Activated CD4-positive, alpha-beta T cell treated with anti-CD3 and anti-CD28 coated beads, Interleukin-2, amount 10 ng/mL, durations not matched to agents 24 days and 14 days (primary cell): ENCODE results near the gene LASP1. TPM values are rescaled to one million over a fixed set of nuclear protein-coding genes. Genes with fewer than 3 reads are reported as not detected.

Experiments
- DNase-seq: peaks from one replicate; pipeline ENCODE4 v3.0.0; 2022
- H3K27ac Mint-ChIP-seq: one replicate; pipeline ENCODE4 v1.8.0; 2022; ENCODE audit warnings: mild to moderate bottlenecking, mixed read lengths
- H3K27me3 Mint-ChIP-seq: one replicate; pipeline ENCODE4 v1.8.0; 2022; ENCODE audit warnings: mixed read lengths
- H3K36me3 Mint-ChIP-seq: one replicate; pipeline ENCODE4 v1.8.0; 2022; ENCODE audit warnings: low read depth, mild to moderate bottlenecking, mixed read lengths
- H3K4me1 Mint-ChIP-seq: one replicate; pipeline ENCODE4 v1.8.0; 2021; ENCODE audit warnings: mixed read lengths
- H3K4me3 Mint-ChIP-seq: one replicate; pipeline ENCODE4 v1.8.0; 2022; ENCODE audit warnings: mild to moderate bottlenecking, moderate library complexity, mixed read lengths
- H3K9me3 Mint-ChIP-seq: one replicate; pipeline ENCODE4 v1.8.0; 2021; ENCODE audit warnings: mixed read lengths
- intact Hi-C: fragments of 100-400 bp; cut with micrococcal nuclease; formaldehyde crosslinking; loops from one replicate; pipeline ENCODE4 v1.15.1; 2023
- total RNA-seq: library from RNA; stranded (reverse); gene quantifications from 2 replicates; pipeline ENCODE4 v1.2.3, GENCODE V29; 2022

Gene LASP1
- total RNA-seq, 1 donor from 2014 or later: 130 TPM

GRCh38 chr17:38914741-38915638 lies 45.1 kb downstream of the LASP1 start:
- H3K27me3 Mint-ChIP-seq: no peaks in the 10 kb centered on the region
- H3K27ac Mint-ChIP-seq: peak overlapping the region; percentile 34
- H3K4me3 Mint-ChIP-seq: no peak overlapping the region
- peaks cover 8% of the 10 kb centered on the region for H3K4me1 Mint-ChIP-seq
- intact Hi-C loops: no loop called here
- H3K36me3 Mint-ChIP-seq: peaks cover 40% of the 10 kb centered on the region
- no peaks in the 10 kb centered on the region for H3K9me3 Mint-ChIP-seq
- no peak for DNase-seq

GRCh38 chr17:38915639-38915995 lies 45.8 kb downstream of the LASP1 start:
- peaks cover 43% of the 10 kb centered on the region for H3K36me3 Mint-ChIP-seq
- no peaks in the 10 kb centered on the region for H3K9me3 Mint-ChIP-seq
- intact Hi-C loops: no loop called here
- no peak for DNase-seq
- H3K27me3 Mint-ChIP-seq: no peaks in the 10 kb centered on the region
- no peak overlapping the region for H3K27ac Mint-ChIP-seq
- peaks cover 8% of the 10 kb centered on the region for H3K4me1 Mint-ChIP-seq
- H3K4me3 Mint-ChIP-seq: no peak overlapping the region

GRCh38 chr17:38916771-38917170 lies 46.9 kb downstream of the LASP1 start:
- H3K27me3 Mint-ChIP-seq: no peaks in the 10 kb centered on the region

GRCh38 chr17:38917259-38917658 lies 47.4 kb downstream of the LASP1 start:
- no peaks in the 10 kb centered on the region for H3K27me3 Mint-ChIP-seq
- intact Hi-C loops: no loop called here
- no peak for DNase-seq
- H3K27ac Mint-ChIP-seq: peak overlapping the region; percentile 9
- peaks cover 42% of the 10 kb centered on the region for H3K36me3 Mint-ChIP-seq
- no peak overlapping the region for H3K4me3 Mint-ChIP-seq
- H3K9me3 Mint-ChIP-seq: no peaks in the 10 kb centered on the region
- H3K4me1 Mint-ChIP-seq: peaks cover 11% of the 10 kb centered on the region

More at GRCh38 chr17:38916771-38917170, 46.9 kb downstream of the LASP1 start:
- Mint-ChIP-seq H3K36me3 (peaks cover 42% of the 10 kb centered on the region), H3K9me3 (no peaks in the 10 kb centered on the region), H3K4me1 (peaks cover 11% of the 10 kb centered on the region), H3K4me3 (no peak overlapping the region), H3K27ac (peak overlapping the region; percentile 9)
- no peak for DNase-seq
- intact Hi-C loops: no loop called here

- intact Hi-C loops: no loop called here
- Mint-ChIP-seq H3K9me3 (no peaks in the 10 kb centered on the region), H3K27ac (no peak overlapping the region), H3K4me3 (no peak overlapping the region), H3K27me3 (no peaks in the 10 kb centered on the region), H3K36me3 (peaks cover 38% of the 10 kb centered on the region), H3K4me1 (peaks cover 11% of the 10 kb centered on the region)
- no peak for DNase-seq
Observed at GRCh38 chr17:38918129-38918913, 48.5 kb downstream of the LASP1 start.

GRCh38 chr17:38918916-38919315 lies 49.1 kb downstream of the LASP1 start:
- no peak overlapping the region for H3K27ac Mint-ChIP-seq
- intact Hi-C loops: no loop called here

GRCh38 chr17:38919316-38920078 lies 49.6 kb downstream of the LASP1 start:
- no peak for DNase-seq
- peak overlapping the region; percentile 39 for H3K27ac Mint-ChIP-seq
- no peak overlapping the region for H3K4me3 Mint-ChIP-seq
- peaks cover 32% of the 10 kb centered on the region for H3K36me3 Mint-ChIP-seq
- no peaks in the 10 kb centered on the region for H3K27me3 Mint-ChIP-seq
- intact Hi-C loops: no loop called here
- H3K4me1 Mint-ChIP-seq: peaks cover 11% of the 10 kb centered on the region
- H3K9me3 Mint-ChIP-seq: no peaks in the 10 kb centered on the region

More at GRCh38 chr17:38918916-38919315, 49.1 kb downstream of the LASP1 start:
- Mint-ChIP-seq H3K27me3 (no peaks in the 10 kb centered on the region), H3K4me3 (no peak overlapping the region), H3K36me3 (peaks cover 37% of the 10 kb centered on the region), H3K9me3 (no peaks in the 10 kb centered on the region), H3K4me1 (peaks cover 11% of the 10 kb centered on the region)
- DNase-seq: no peak

GRCh38 chr17:38920374-38921291 lies 50.8 kb downstream of the LASP1 start:
- no peak for DNase-seq
- Mint-ChIP-seq H3K36me3 (peaks cover 31% of the 10 kb centered on the region), H3K4me1 (peaks cover 21% of the 10 kb centered on the region), H3K27ac (peak overlapping the region; percentile 39), H3K9me3 (no peaks in the 10 kb centered on the region), H3K4me3 (no peak overlapping the region), H3K27me3 (no peaks in the 10 kb centered on the region)
- intact Hi-C loops: no loop called here

GRCh38 chr17:38921756-38922411 lies 52.0 kb downstream of the LASP1 start:
- peak; percentile 53 for DNase-seq
- peak overlapping the region; percentile 14 for H3K27ac Mint-ChIP-seq
- no peaks in the 10 kb centered on the region for H3K9me3 Mint-ChIP-seq
- peaks cover 29% of the 10 kb centered on the region for H3K36me3 Mint-ChIP-seq
- peaks cover 31% of the 10 kb centered on the region for H3K4me1 Mint-ChIP-seq
- no peaks in the 10 kb centered on the region for H3K27me3 Mint-ChIP-seq
- intact Hi-C loops: no loop called here
- no peak overlapping the region for H3K4me3 Mint-ChIP-seq

GRCh38 chr17:38922538-38923297 lies 52.9 kb downstream of the LASP1 start:
- peak; percentile 57 for DNase-seq
- no peaks in the 10 kb centered on the region for H3K9me3 Mint-ChIP-seq
- H3K4me1 Mint-ChIP-seq: peaks cover 31% of the 10 kb centered on the region
- H3K27me3 Mint-ChIP-seq: no peaks in the 10 kb centered on the region
- no peak overlapping the region for H3K4me3 Mint-ChIP-seq
- H3K27ac Mint-ChIP-seq: no peak overlapping the region
- peaks cover 24% of the 10 kb centered on the region for H3K36me3 Mint-ChIP-seq
- intact Hi-C loops: no loop called here

GRCh38 chr17:38925263-38925995 lies 55.6 kb downstream of the LASP1 start, which contains the start of gene LASP1NB:
LASP1NB (plus strand) TSS chr17:38925614.
- Mint-ChIP-seq H3K4me1 (peaks cover 28% of the 10 kb centered on the region), H3K9me3 (no peaks in the 10 kb centered on the region), H3K27ac (peak within 1 kb of the TSS; percentile 14), H3K4me3 (peak within 1 kb of the TSS; percentile 0), H3K27me3 (no peaks in the 10 kb centered on the region), H3K36me3 (peaks cover 7% of the 10 kb centered on the region)
- intact Hi-C loops: loop anchor here (2.0 kb wide), 1 partner anchor 55 kb away; the partner anchor contains the start of gene LASP1
- peak; percentile 79 for DNase-seq
